Mesothelial cell of epicardium (in vitro differentiated cells): ENCODE data around the gene IER3IP1. TPM values are rescaled to one million over a fixed set of nuclear protein-coding genes. Genes with fewer than 3 reads are reported as not detected.

ENCODE experiments used
- DNase-seq, 2 experiments: peaks; one replicate each; pipeline ENCODE4 v3.0.0; 2021; ENCODE audit warnings: low spot score in 2 of 2; ENCODE audit not compliant: unreplicated experiment in 2 of 2
- H3K27ac Mint-ChIP-seq: 2 replicates; pipeline ENCODE4 v1.8.0; 2021; ENCODE audit warnings: mixed read lengths
- H3K27me3 Mint-ChIP-seq: 2 replicates; pipeline ENCODE4 v1.8.0; 2021; ENCODE audit warnings: low read depth, mixed read lengths
- H3K36me3 Mint-ChIP-seq: 2 replicates; pipeline ENCODE4 v1.8.0; 2021; ENCODE audit warnings: mixed read lengths
- H3K4me1 Mint-ChIP-seq: 2 replicates; pipeline ENCODE4 v1.8.0; 2021; ENCODE audit warnings: mixed read lengths
- H3K4me3 Mint-ChIP-seq: 2 replicates; pipeline ENCODE4 v1.8.0; 2021; ENCODE audit warnings: mild to moderate bottlenecking, moderate library complexity, mixed read lengths
- H3K9me3 Mint-ChIP-seq: 2 replicates; pipeline ENCODE4 v1.8.0; 2021; ENCODE audit warnings: mixed read lengths
- CTCF ChIP-seq: fragments of 200-600 bp; sonication (generic); IDR thresholded peaks from one replicate; pipeline ENCODE4 v1.5.0; 2021; ENCODE audit warnings: antibody characterized with exemption; ENCODE audit not compliant: unreplicated experiment
- total RNA-seq: library from RNA; stranded (reverse); gene quantifications from 3 replicates; pipeline ENCODE4 v1.2.1, GENCODE V29; 2021

The IER3IP1 gene
- total RNA-seq, 1 donor from 2014 or later = 12.0 TPM

- peaks cover 24% of the 10 kb centered on the region for H3K36me3 Mint-ChIP-seq
Measured at GRCh38 chr18:47108373-47108772, 67.8 kb downstream of the IER3IP1 start.

More at GRCh38 chr18:47108373-47108772, 67.8 kb downstream of the IER3IP1 start:
- no peaks in the 10 kb centered on the region for H3K4me1 Mint-ChIP-seq
- no peak overlapping the region for H3K4me3 Mint-ChIP-seq
- DNase-seq = no peak
- H3K27me3 Mint-ChIP-seq = no peaks in the 10 kb centered on the region
- H3K9me3 Mint-ChIP-seq = no peaks in the 10 kb centered on the region
- no peak for TF ChIP-seq CTCF
- no peak overlapping the region for H3K27ac Mint-ChIP-seq

Other genes starting within 250 kb of the IER3IP1 start
- gene ELOA2, start 140.7 kb downstream of the IER3IP1 start, total RNA-seq = not detected in 3 replicates
- 40.1 to 44.0 TPM (median 41.0 TPM) in 3 replicates for gene HDHD2, start 25.9 kb downstream of the IER3IP1 start, total RNA-seq
- not detected in 3 replicates for gene SKOR2, start 75.3 kb upstream of the IER3IP1 start, total RNA-seq